ENCODE data around the gene ATP5F1C. TPM values are rescaled to one million over a fixed set of nuclear protein-coding genes. Genes with fewer than 3 reads are reported as not detected.
"Not testable (repeated sequence)": the region's sequence is repeated elsewhere in the genome, so short reads cannot be mapped to it uniquely, and the experiment has no call there.

Gene ATP5F1C
- total and polyA plus RNA-seq, 2 donors (not counting 1 experiment from before 2014, with no cell fraction given), result 114 to 116 TPM

- Histone ChIP-seq H3K4me2 (replicated peaks; ENCODE audit: low read depth, low read length, poor library complexity, severe bottlenecking) (no peak overlapping the region), H3K4me1 (ENCODE audit: control insufficient read depth in 2 of 2, insufficient read depth in 2 of 2, low read length in 2 of 2) (no peaks in the 10 kb centered on the region), H3K79me2 (ENCODE audit: control insufficient read depth, insufficient read depth, low read length) (no peaks in the 10 kb centered on the region), H4K20me1 (ENCODE audit: control insufficient read depth, insufficient read depth, low read length, poor library complexity, severe bottlenecking) (no peaks in the 10 kb centered on the region), H3K9ac (ENCODE audit: low read length) (no peak overlapping the region), H3K36me3 (replicated peaks in 1 of 2; ENCODE audit: control extremely low read depth in 1 of 2, control insufficient read depth in 1 of 2, extremely low read depth in 1 of 2, insufficient read depth in 2 of 2, low read length in 1 of 2) (no peaks in the 10 kb centered on the region), H2AFZ (ENCODE audit: insufficient read depth, low read depth, low read length, poor library complexity, severe bottlenecking) (no peak overlapping the region), H3K4me3 (ENCODE audit: control extremely low read depth in 1 of 5, extremely low read depth in 1 of 5, insufficient read depth in 1 of 5, low read depth in 2 of 5, low read length in 4 of 5) (no peak overlapping the region), H3K27ac (ENCODE audit: low read length in 2 of 2) (no peak overlapping the region), H3K27me3 (replicated peaks in 1 of 4; ENCODE audit: control extremely low read depth in 1 of 4, control insufficient read depth in 3 of 4, insufficient read depth in 4 of 4, low read length in 3 of 4) (peaks cover 0 to 3% (median 0%) of the 10 kb centered on the region in 4 experiments), H3K9me3 (ENCODE audit: control extremely low read depth in 1 of 3, control insufficient read depth in 2 of 3, insufficient read depth in 1 of 3, low read length in 2 of 3) (peaks cover 0 to 9% (median 0%) of the 10 kb centered on the region in 3 donors)
- Mint-ChIP-seq H3K4me1 (no peaks in the 10 kb centered on the region), H3K27ac (no peak overlapping the region), H3K27me3 (no peaks in the 10 kb centered on the region), H3K4me3 (no peak overlapping the region), H3K9me3 (ENCODE audit: insufficient read depth) (no peaks in the 10 kb centered on the region)
- DNase-seq (no peak), ATAC-seq (ENCODE audit: low read depth) (no peak)
- WGBS (ENCODE audit: insufficient coverage), result 94% methylated on average over 15 of the region's 20 CpGs
- POLR2A ChIA-PET, result no interaction called here
- TF ChIP-seq CTCF (IDR thresholded peaks at IDR 0.05), result no peak
- TF ChIP-seq EZH2 (IDR thresholded peaks at IDR 0.05; ENCODE audit: borderline replicate concordance, insufficient read depth, low read depth, low read length, poor library complexity, severe bottlenecking), result no peak
- CTCF ChIA-PET, result no interaction called here
- intact Hi-C loops (cut with micrococcal nuclease), result no loop called here
Measured at GRCh38 chr10:7738536-7739407, 49.2 kb upstream of the ATP5F1C start.

GRCh38 chr10:7744307-7744706 lies 43.7 kb upstream of the ATP5F1C start:
- Mint-ChIP-seq H3K4me1 (no peaks in the 10 kb centered on the region), H3K9me3 (ENCODE audit: insufficient read depth) (no peaks in the 10 kb centered on the region), H3K27ac (no peak overlapping the region), H3K27me3 (no peaks in the 10 kb centered on the region), H3K4me3 (no peak overlapping the region)
- H3K27ac ChIP-seq (ENCODE audit: low read length in 2 of 2), result no peak overlapping the region
- ATAC-seq (ENCODE audit: low read depth) (no peak), DNase-seq (no peak)
- no peaks in the 10 kb centered on the region for H3K4me1 ChIP-seq (ENCODE audit: control insufficient read depth in 2 of 2, insufficient read depth in 2 of 2, low read length in 2 of 2)
- intact Hi-C loops (cut with micrococcal nuclease), result no loop called here
- no peaks in the 10 kb centered on the region for H3K36me3 ChIP-seq (replicated peaks in 1 of 2; ENCODE audit: control extremely low read depth in 1 of 2, control insufficient read depth in 1 of 2, extremely low read depth in 1 of 2, insufficient read depth in 2 of 2, low read length in 1 of 2)
- H4K20me1 ChIP-seq (ENCODE audit: control insufficient read depth, insufficient read depth, low read length, poor library complexity, severe bottlenecking), result no peaks in the 10 kb centered on the region
- no peaks in the 10 kb centered on the region for H3K9me3 ChIP-seq (ENCODE audit: control extremely low read depth in 1 of 3, control insufficient read depth in 2 of 3, insufficient read depth in 1 of 3, low read length in 2 of 3)
- no peaks in the 10 kb centered on the region for H3K79me2 ChIP-seq (ENCODE audit: control insufficient read depth, insufficient read depth, low read length)
- 87% methylated on average over 5 of the region's 8 CpGs for WGBS (ENCODE audit: insufficient coverage)
- H3K9ac ChIP-seq (ENCODE audit: low read length), result no peak overlapping the region
- H3K4me3 ChIP-seq (ENCODE audit: control extremely low read depth in 1 of 5, extremely low read depth in 1 of 5, insufficient read depth in 1 of 5, low read depth in 2 of 5, low read length in 4 of 5), result no peak overlapping the region
- H2AFZ ChIP-seq (ENCODE audit: insufficient read depth, low read depth, low read length, poor library complexity, severe bottlenecking), result no peak overlapping the region
- H3K4me2 ChIP-seq (replicated peaks; ENCODE audit: low read depth, low read length, poor library complexity, severe bottlenecking), result no peak overlapping the region
- TF ChIP-seq EZH2 (IDR thresholded peaks at IDR 0.05; ENCODE audit: borderline replicate concordance, insufficient read depth, low read depth, low read length, poor library complexity, severe bottlenecking) (no peak), CTCF (IDR thresholded peaks at IDR 0.05) (no peak)
- ChIA-PET CTCF (no interaction called here), POLR2A (no interaction called here)
- H3K27me3 ChIP-seq (replicated peaks in 1 of 4; ENCODE audit: control extremely low read depth in 1 of 4, control insufficient read depth in 3 of 4, insufficient read depth in 4 of 4, low read length in 3 of 4), result no peaks in the 10 kb centered on the region

GRCh38 chr10:7748637-7749036 lies 39.3 kb upstream of the ATP5F1C start:
- WGBS (ENCODE audit: insufficient coverage), result 94% methylated on average over 7 of the region's 7 CpGs
- CTCF ChIA-PET, result interaction anchor here (0.7 kb wide), 1 partner anchor 10 kb away, joined by 3 read pairs; no protein-coding TSS in a partner anchor
- not testable (repeated sequence) for ATAC-seq (ENCODE audit: low read depth)

More at GRCh38 chr10:7748637-7749036, 39.3 kb upstream of the ATP5F1C start:
- H3K4me3 ChIP-seq (ENCODE audit: control extremely low read depth in 1 of 5, extremely low read depth in 1 of 5, insufficient read depth in 1 of 5, low read depth in 2 of 5, low read length in 4 of 5); H3K27me3 ChIP-seq (replicated peaks in 1 of 4; ENCODE audit: control extremely low read depth in 1 of 4, control insufficient read depth in 3 of 4, insufficient read depth in 4 of 4, low read length in 3 of 4); H3K4me1 Mint-ChIP-seq; H3K9me3 ChIP-seq (ENCODE audit: control extremely low read depth in 1 of 3, control insufficient read depth in 2 of 3, insufficient read depth in 1 of 3, low read length in 2 of 3); H3K27ac Mint-ChIP-seq; DNase-seq; POLR2A ChIA-PET; H3K4me1 ChIP-seq (ENCODE audit: control insufficient read depth in 2 of 2, insufficient read depth in 2 of 2, low read length in 2 of 2); H3K4me2 ChIP-seq (replicated peaks; ENCODE audit: low read depth, low read length, poor library complexity, severe bottlenecking); H3K79me2 ChIP-seq (ENCODE audit: control insufficient read depth, insufficient read depth, low read length); H2AFZ ChIP-seq (ENCODE audit: insufficient read depth, low read depth, low read length, poor library complexity, severe bottlenecking); H3K4me3 Mint-ChIP-seq; H3K9me3 Mint-ChIP-seq (ENCODE audit: insufficient read depth); H3K27ac ChIP-seq (ENCODE audit: low read length in 2 of 2); H3K27me3 Mint-ChIP-seq; H3K9ac ChIP-seq (ENCODE audit: low read length); intact Hi-C loops (cut with micrococcal nuclease); H4K20me1 ChIP-seq (ENCODE audit: control insufficient read depth, insufficient read depth, low read length, poor library complexity, severe bottlenecking): not testable (repeated sequence)
- peaks cover 1 to 20% of the 10 kb centered on the region in 2 experiments for H3K36me3 ChIP-seq (replicated peaks in 1 of 2; ENCODE audit: control extremely low read depth in 1 of 2, control insufficient read depth in 1 of 2, extremely low read depth in 1 of 2, insufficient read depth in 2 of 2, low read length in 1 of 2)
